Measurements from ENCODE around the gene BICRAL.
"Not testable (repeated sequence)": the region's sequence is repeated elsewhere in the genome, so short reads cannot be mapped to it uniquely, and the experiment has no call there.

The BICRAL gene

GRCh38 chr6:42754759-42755158 is 27.1 kb upstream of the BICRAL start:
- no peak for DNase-seq
- TF ChIP-seq GATA1 (IDR thresholded peaks at IDR 0.05; ENCODE audit: low read depth, low read length) (no peak), POLR2A (IDR thresholded peaks at IDR 0.05; ENCODE audit: low read length) (no peak)

- DNase-seq, result no peak
- no peak for TF ChIP-seq POLR2A (IDR thresholded peaks at IDR 0.05; ENCODE audit: low read length)
- TF ChIP-seq GATA1 (IDR thresholded peaks at IDR 0.05; ENCODE audit: low read depth, low read length), result no peak
These were observed 25.1 kb upstream of the BICRAL start for GRCh38 chr6:42756722-42757121.

GRCh38 chr6:42758756-42759430 is 23.0 kb upstream of the BICRAL start:
- TF ChIP-seq GATA1 (IDR thresholded peaks at IDR 0.05; ENCODE audit: low read depth, low read length), result no peak
- DNase-seq, result no peak

- TF ChIP-seq POLR2A (IDR thresholded peaks at IDR 0.05; ENCODE audit: low read length) (no peak), GATA1 (IDR thresholded peaks at IDR 0.05; ENCODE audit: low read depth, low read length) (no peak)
- DNase-seq, result no peak
These were observed 20.4 kb upstream of the BICRAL start for GRCh38 chr6:42761287-42762067.

GRCh38 chr6:42762426-42762859 is 19.4 kb upstream of the BICRAL start:
- no peak for TF ChIP-seq POLR2A (IDR thresholded peaks at IDR 0.05; ENCODE audit: low read length)
- DNase-seq, result no peak

GRCh38 chr6:42762950-42763349 is 18.9 kb upstream of the BICRAL start:
- no peak for TF ChIP-seq POLR2A (IDR thresholded peaks at IDR 0.05; ENCODE audit: low read length)
- TF ChIP-seq GATA1 (IDR thresholded peaks at IDR 0.05; ENCODE audit: low read depth, low read length), result no peak
- DNase-seq, result no peak

GRCh38 chr6:42764911-42765648 is 16.8 kb upstream of the BICRAL start:
- TF ChIP-seq POLR2A (IDR thresholded peaks at IDR 0.05; ENCODE audit: low read length) (no peak), GATA1 (IDR thresholded peaks at IDR 0.05; ENCODE audit: low read depth, low read length) (no peak)
- no peak for DNase-seq

- DNase-seq, result no peak
- no peak for TF ChIP-seq GATA1 (IDR thresholded peaks at IDR 0.05; ENCODE audit: low read depth, low read length)
- no peak for TF ChIP-seq POLR2A (IDR thresholded peaks at IDR 0.05; ENCODE audit: low read length)
These were observed 15.6 kb upstream of the BICRAL start for GRCh38 chr6:42766163-42766670.

- DNase-seq, result no peak
- TF ChIP-seq POLR2A (IDR thresholded peaks at IDR 0.05; ENCODE audit: low read length) (no peak), GATA1 (IDR thresholded peaks at IDR 0.05; ENCODE audit: low read depth, low read length) (no peak)
These were observed 12.8 kb upstream of the BICRAL start for GRCh38 chr6:42769051-42769450.

- TF ChIP-seq POLR2A (IDR thresholded peaks at IDR 0.05; ENCODE audit: low read length), result no peak
- no peak for TF ChIP-seq GATA1 (IDR thresholded peaks at IDR 0.05; ENCODE audit: low read depth, low read length)
- DNase-seq, result no peak
These were observed 12.0 kb upstream of the BICRAL start for GRCh38 chr6:42769836-42770235.

- DNase-seq, result no peak
- no peak for TF ChIP-seq GATA1 (IDR thresholded peaks at IDR 0.05; ENCODE audit: low read depth, low read length)
- TF ChIP-seq POLR2A (IDR thresholded peaks at IDR 0.05; ENCODE audit: low read length), result no peak
These were observed 10.1 kb upstream of the BICRAL start for GRCh38 chr6:42771741-42772100.

- DNase-seq, result no peak
- TF ChIP-seq POLR2A (IDR thresholded peaks at IDR 0.05; ENCODE audit: low read length) (no peak), GATA1 (IDR thresholded peaks at IDR 0.05; ENCODE audit: low read depth, low read length) (no peak)
These were observed 7.7 kb upstream of the BICRAL start for GRCh38 chr6:42774201-42774600.

- not testable (repeated sequence) for DNase-seq
These were observed 6.9 kb upstream of the BICRAL start for GRCh38 chr6:42774821-42775487.

Data from erythroblast (primary cell).